GM12878 (cell line): Measurements from ENCODE around the gene EYS. TPM values are rescaled to one million over a fixed set of nuclear protein-coding genes. Genes with fewer than 3 reads are reported as not detected.

Experiments
- BCL3 ChIP-seq: IDR thresholded peaks from 2 replicates; pipeline ENCODE4 v1.6.1; 2011; ENCODE audit warnings: borderline replicate concordance, low read depth, mild to moderate bottlenecking, moderate library complexity, low read length; ENCODE audit not compliant: insufficient read depth, poor library complexity, severe bottlenecking
- EED ChIP-seq: sonication (generic); IDR thresholded peaks from 2 replicates; pipeline ENCODE4 v1.6.1; 2016; ENCODE audit warnings: antibody characterized with exemption, low read depth
- EP300 ChIP-seq, 2 experiments: fragments of 150-350 bp in 1 of 2; IDR thresholded peaks; 2 replicates each; pipeline ENCODE4 v1.6.1; 2011 to 2012; ENCODE audit warnings: low read depth in 2 of 2, low read length in 2 of 2, borderline replicate concordance in 1 of 2, improper control_type of control experiment in 1 of 2, inconsistent platforms in 1 of 2; ENCODE audit not compliant: control insufficient read depth in 1 of 2
- FOS ChIP-seq: IDR thresholded peaks from 3 replicates; pipeline ENCODE4 v1.6.1; 2011; ENCODE audit warnings: borderline replicate concordance; ENCODE audit not compliant: insufficient read length; ENCODE audit errors: extremely low read depth
- HCFC1 ChIP-seq: fragments of 150-350 bp; IDR thresholded peaks from 2 replicates; pipeline ENCODE4 v1.6.1; 2014; ENCODE audit warnings: low read length
- HDAC2 ChIP-seq: fragments of 200-600 bp; sonication (generic); IDR thresholded peaks from 2 replicates; pipeline ENCODE4 v1.6.1; 2017
- HDAC6 ChIP-seq: fragments of 200-600 bp; sonication (generic); IDR thresholded peaks from one replicate; pipeline ENCODE4 v1.8.0; 2017; ENCODE audit warnings: antibody characterized with exemption; ENCODE audit not compliant: unreplicated experiment
- IKZF2 ChIP-seq, 2 experiments: fragments of 450-650 bp; IDR thresholded peaks; 2 replicates each; pipeline ENCODE4 v1.6.1; 2017; ENCODE audit warnings: mild to moderate bottlenecking in 2 of 2, moderate library complexity in 2 of 2
- NKRF ChIP-seq: fragments of 450-650 bp; conservative IDR thresholded peaks from 2 replicates; pipeline ENCODE4 v1.6.1; 2017; ENCODE audit warnings: mild to moderate bottlenecking, moderate library complexity
- SIX5 ChIP-seq: IDR thresholded peaks from 2 replicates; pipeline ENCODE4 v1.6.1; 2011; ENCODE audit warnings: mild to moderate bottlenecking, low read depth, low read length, moderate library complexity; ENCODE audit not compliant: severe bottlenecking
- TBL1XR1 ChIP-seq: IDR thresholded peaks from 2 replicates; pipeline ENCODE4 v1.6.1; 2012; ENCODE audit warnings: low read depth, low read length, improper control_type of control experiment
- polyA plus RNA-seq, 11 experiments: library from polyadenylated mRNA; depleted of rRNA in 4 of 11; unstranded in 6 of 11; stranded (reverse) in 5 of 11; fragments of >200 nt; fragmentation: Nextera tagmentation in 4 of 11; fragmentation: Illumina TruSeq in 1 of 11; extraction: Ambion mirVana in 4 of 11; extraction: Trizol in 1 of 11; gene quantifications; 1 replicate in 1 of 11; 2 replicates in 10 of 11; pipeline versions ENCODE4 v1.2.1 to v1.2.3, GENCODE V29; 2011 to 2016; ENCODE audit warnings: inconsistent platforms in 2 of 11, missing spikeins in 2 of 11, low read depth in 1 of 11
- total RNA-seq, 4 experiments: library from RNA; depleted of rRNA in 3 of 4; stranded (reverse); fragments of >200 nt in 3 of 4; fragmentation: Illumina TruSeq in 1 of 4; extraction: Trizol in 1 of 4; gene quantifications; 2 replicates each; pipeline versions ENCODE4 v1.2.1 to v1.2.3, GENCODE V29; 2013 to 2021
- TF ChIP-seq, protein P1 (sequence below): fragments of 450-650 bp; formaldehyde crosslinking; IDR thresholded peaks from 2 replicates; pipeline ENCODE4 v1.5.0; 2022; ENCODE audit warnings: mild to moderate bottlenecking, missing genetic modification characterization

The EYS gene
- total and polyA plus RNA-seq, 10 of the 15 experiments (the other 5 are each of a cell fraction or from before 2014, with no cell fraction given) = under 0.01 to 0.14 (median 0.02) TPM; not detected in 1

- TF ChIP-seq NKRF = no peak
- no peak for TF ChIP-seq BCL3
- no peak for TF ChIP-seq HCFC1
- no peak for TF ChIP-seq EP300 (IDR thresholded peaks at IDR 0.05; ENCODE audit: borderline replicate concordance in 1 of 2, control insufficient read depth in 1 of 2, low read depth in 2 of 2, low read length in 2 of 2)
- TF ChIP-seq IKZF2 (IDR thresholded peaks at IDR 0.05) = no peak
- no peak for TF ChIP-seq HDAC6
- TF ChIP-seq, protein P1, sequence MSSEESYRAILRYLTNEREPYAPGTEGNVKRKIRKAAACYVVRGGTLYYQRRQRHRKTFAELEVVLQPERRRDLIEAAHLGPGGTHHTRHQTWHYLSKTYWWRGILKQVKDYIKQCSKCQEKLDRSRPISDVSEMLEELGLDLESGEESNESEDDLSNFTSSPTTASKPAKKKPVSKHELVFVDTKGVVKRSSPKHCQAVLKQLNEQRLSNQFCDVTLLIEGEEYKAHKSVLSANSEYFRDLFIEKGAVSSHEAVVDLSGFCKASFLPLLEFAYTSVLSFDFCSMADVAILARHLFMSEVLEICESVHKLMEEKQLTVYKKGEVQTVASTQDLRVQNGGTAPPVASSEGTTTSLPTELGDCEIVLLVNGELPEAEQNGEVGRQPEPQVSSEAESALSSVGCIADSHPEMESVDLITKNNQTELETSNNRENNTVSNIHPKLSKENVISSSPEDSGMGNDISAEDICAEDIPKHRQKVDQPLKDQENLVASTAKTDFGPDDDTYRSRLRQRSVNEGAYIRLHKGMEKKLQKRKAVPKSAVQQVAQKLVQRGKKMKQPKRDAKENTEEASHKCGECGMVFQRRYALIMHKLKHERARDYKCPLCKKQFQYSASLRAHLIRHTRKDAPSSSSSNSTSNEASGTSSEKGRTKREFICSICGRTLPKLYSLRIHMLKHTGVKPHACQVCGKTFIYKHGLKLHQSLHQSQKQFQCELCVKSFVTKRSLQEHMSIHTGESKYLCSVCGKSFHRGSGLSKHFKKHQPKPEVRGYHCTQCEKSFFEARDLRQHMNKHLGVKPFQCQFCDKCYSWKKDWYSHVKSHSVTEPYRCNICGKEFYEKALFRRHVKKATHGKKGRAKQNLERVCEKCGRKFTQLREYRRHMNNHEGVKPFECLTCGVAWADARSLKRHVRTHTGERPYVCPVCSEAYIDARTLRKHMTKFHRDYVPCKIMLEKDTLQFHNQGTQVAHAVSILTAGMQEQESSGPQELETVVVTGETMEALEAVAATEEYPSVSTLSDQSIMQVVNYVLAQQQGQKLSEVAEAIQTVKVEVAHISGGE (CRISPR knock-in tag) = no peak
- no peak for TF ChIP-seq HDAC2
- no peak for TF ChIP-seq FOS
- no peak for TF ChIP-seq TBL1XR1
- TF ChIP-seq SIX5 = no peak
- no peak for TF ChIP-seq EED
Measured at GRCh38 chr6:63926258-63926780, 1780.7 kb downstream of the EYS start (continued).
